Activated effector memory CD4-positive, alpha-beta T cell treated with Interleukin-2 at 50 U/mL for 16 hours (primary cell): ENCODE data around the gene EEF1A1.
"Not testable (repeated sequence)": the region's sequence is repeated elsewhere in the genome, so short reads cannot be mapped to it uniquely, and the experiment has no call there.

Experiments
- DNase-seq: peaks from one replicate; pipeline ENCODE4 v3.0.0-alpha.2; 2020

EEF1A1 gene

DNA sequence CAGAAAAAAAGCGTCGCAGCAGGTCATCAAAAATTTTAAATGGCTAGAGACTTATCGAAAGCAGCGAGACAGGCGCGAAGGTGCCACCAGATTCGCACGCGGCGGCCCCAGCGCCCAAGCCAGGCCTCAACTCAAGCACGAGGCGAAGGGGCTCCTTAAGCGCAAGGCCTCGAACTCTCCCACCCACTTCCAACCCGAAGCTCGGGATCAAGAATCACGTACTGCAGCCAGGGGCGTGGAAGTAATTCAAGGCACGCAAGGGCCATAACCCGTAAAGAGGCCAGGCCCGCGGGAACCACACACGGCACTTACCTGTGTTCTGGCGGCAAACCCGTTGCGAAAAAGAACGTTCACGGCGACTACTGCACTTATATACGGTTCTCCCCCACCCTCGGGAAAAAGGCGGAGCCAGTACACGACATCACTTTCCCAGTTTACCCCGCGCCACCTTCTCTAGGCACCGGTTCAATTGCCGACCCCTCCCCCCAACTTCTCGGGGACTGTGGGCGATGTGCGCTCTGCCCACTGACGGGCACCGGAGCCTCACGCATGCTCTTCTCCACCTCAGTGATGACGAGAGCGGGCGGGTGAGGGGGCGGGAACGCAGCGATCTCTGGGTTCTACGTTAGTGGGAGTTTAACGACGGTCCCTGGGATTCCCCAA is at the start of gene EEF1A1:
Gene EEF1A1 (minus strand): TSS at position 345 of the 663 bp plus-strand sequence. CDS start 1,006 bp downstream, outside the sequence.
- peak; percentile 99 for DNase-seq

DNA sequence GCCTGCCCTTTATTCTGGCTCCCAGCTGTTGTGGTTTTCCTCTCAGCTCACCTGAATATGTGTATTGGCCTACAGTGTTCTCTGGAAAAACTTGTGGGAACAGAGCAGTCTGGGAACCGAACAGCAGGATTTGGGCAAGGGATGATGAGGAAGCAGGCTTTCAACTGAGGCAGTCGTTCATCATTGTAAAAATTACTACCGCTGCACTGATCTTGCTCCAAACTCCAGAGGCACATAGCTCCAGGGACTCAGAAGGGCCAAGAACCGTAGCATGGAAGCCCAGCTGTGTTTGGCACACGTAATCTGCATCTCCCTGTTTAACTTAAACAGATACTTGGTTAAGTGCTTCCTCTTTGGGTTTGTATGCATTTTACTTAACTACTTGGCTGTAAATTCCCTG is 48.3 kb upstream of the EEF1A1 start:
- DNase-seq, result no peak

DNA sequence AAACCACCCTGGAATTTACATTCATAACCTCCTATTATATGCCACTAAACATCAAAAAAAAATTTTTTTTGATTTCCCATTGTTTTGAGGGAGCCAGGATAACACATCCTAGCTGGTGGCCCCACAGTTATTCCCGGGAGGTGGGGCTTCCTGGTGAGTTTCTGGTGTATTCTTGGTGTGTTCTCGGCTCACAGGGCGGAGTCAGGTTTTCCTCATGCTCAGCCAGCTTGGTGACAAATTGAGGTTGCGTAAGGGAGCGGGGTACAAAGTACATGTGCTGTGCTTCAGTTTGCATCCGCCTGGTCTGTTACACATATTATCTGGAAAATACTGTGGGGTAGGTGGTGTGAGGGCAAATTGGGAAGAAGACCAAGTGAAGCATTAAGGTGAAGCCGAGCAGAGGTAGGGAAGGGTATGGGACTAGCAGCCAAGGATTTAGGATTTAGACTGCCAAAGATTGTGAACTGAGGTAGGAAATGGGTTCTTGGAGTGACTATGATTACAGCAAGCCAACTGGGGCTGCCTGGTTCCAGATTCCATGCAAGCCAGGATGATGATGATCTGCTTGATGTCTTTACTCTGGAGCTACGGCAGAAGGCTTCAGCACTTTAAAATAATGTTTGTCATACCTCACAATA is 46.2 kb upstream of the EEF1A1 start:
- no peak for DNase-seq

DNA sequence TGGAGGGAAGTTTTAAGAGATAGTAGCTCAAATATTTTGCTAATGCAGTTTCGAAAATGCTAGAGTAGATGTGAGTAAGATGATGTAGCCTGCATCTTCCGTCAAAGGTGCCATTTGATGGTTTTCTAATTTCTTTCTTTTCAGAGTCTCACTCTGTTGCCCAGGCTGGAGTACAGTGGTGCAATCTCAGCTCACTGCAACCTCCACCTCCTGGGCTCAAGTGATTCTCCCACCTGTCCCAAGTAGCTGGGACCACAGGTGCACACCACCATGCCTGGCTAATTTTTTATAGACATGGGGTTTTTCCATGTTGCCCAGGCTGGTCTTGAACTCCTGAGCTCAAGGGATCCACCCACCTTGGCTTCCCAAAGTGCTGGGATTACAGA is 45.6 kb upstream of the EEF1A1 start:
- not testable (repeated sequence) for DNase-seq

DNA sequence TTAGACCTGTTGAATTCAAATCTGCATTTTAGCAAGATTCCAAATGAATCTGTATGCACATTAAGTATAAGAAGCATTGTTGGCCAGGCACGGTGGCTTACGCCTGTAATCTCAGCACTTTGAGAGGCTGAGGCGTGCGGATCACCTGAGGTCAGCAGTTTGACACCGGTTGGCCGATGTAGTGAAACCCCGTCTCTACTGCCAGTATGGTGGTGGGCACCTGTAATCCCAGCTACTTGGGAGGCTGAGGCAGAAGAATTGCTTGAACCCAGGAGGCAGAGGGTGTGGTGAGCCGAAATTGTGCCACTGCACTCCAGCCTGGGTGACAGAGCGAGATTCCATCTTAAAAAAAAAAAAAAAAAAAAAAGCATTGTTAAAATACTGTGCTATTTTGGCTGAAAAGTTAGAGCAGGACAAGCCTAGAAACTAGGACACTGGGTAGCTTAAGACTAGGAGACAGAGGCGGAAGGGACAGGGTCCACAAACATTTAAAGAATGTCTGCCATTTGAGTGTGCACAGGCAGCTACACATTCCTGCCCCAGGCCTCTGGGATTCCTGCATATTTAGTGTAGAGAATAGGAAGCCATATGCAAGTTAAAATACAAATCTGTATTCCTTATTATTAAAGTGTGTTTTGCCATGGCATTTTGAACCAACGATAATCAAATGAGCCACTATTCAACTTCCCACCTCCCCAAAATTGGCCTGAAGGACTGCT is 45.1 kb upstream of the EEF1A1 start:
- no peak for DNase-seq

DNA sequence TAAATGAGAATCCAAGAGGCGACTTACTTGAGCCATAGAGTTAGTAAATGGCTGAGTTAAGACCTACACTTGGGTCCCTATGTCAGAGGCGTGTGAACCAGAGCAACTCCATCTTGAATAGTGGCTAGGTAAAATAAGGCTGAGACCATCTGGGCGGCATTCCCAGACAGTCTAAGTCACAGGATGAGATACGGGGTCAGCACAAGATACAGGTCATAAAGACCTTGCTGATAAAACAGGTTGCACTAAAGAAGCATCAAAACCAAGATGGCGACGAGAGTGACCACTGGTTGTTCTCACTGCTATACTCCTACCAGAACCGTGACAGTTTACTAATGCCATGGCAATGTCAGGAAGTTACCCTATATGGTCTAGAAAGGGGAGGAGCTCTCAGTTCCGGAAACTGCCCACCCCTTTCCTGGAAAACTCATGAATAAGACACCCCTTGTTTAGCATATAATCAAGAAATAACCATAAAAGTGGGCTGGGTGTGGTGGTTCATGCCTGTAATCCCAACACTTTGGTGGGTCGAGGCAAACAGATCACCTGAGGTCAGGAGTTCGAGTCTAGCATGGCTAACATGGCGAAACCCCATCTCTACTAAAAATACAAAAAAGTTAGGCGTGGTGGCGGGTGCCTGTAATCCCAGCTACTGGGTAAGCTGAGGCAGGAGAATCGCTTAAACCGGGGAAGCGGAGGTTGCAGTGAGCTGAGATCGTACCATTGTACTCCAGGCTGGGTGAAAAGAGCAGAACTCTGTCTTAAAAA is 43.9 kb upstream of the EEF1A1 start:
- DNase-seq, result no peak

DNA sequence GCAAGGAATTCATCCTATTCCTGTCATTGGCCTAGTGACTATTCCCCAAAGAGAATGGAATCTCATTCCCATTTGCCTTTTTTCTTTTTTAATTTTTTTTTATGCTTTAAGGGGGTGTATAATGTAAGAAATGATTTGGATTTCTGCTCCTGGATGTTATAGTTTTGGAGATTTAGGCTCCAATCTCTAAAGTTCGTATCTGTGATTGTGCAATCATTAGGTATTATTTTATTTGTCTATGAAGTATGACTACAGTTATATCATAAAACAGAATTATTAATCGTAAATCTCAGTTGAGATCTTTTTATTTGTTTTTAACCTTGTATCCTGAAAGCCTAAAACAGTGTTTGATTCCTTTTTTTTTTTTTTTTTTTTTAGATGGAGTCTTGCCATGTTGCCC is 41.7 kb upstream of the EEF1A1 start:
- no peak for DNase-seq

DNA sequence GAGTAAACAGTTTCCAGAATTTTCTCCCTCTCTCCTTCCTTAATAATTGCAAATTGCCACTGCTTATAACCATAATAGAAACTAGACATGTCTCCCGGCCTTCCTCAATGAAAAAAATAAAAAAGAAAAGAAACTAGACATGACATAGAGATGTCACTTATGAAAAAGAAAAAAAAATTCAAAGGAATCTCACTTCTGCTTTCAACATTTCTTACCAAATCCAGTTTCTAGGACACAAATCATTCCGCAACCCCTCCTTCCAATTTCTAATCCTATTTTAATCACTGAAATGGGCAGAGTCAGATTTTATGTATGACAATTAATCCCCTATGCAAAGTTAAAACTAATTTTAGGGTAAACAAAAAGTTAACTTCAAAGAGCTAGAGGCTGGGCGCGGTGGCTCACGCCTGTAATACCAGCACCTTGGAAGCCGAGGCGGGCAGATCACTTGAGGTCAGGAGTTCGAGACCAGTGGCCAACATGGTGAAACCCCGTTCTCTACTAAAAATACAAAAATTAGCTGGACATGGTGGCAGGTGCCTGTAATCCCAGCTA is 40.1 kb upstream of the EEF1A1 start:
- no peak for DNase-seq

DNA sequence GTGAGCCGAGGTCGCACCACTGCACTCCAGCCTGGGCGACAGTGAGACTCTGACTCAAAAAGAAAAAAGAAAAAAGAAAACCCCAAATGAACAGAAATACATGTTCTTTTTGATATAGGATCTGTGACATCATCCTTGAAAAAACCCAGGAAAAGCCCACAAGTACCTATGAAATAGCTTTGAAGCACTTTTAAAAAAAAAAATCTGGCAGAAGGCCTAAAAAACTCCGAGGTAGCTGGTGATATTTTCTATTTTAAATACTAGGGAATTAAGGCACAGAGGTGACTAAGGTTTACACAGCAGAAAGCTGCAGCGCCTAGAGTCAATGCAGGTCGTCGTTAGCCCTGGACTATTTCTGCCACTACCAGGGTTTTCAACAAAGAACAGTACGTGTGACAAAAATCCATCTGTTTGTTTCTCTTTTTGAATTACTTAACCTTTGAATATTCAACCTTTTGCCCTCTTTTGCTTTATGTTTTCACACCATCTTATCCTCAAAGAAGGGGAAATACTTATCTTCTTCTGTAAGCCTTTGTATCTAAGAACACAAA is 39.4 kb upstream of the EEF1A1 start:
- DNase-seq, result no peak

DNA sequence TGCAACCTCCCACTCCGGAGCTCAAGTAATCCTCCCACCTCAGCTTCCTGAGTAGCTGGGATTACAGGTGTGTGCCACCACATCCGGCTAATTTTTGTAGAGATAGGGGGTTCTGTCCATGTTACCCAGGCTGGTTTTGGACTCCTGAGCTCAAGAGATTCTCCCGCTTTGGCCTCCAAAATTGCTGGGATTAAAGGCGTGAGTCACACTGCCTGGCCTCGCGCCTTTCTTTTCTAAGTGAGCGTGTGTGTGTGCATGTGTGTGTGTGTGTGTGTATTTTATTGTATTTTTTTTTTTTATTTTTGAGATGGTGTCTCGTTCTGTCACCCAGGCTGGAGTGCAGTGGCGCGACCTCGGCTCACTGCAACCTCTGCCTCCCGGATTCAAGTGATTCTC is 38.6 kb upstream of the EEF1A1 start:
- not testable (repeated sequence) for DNase-seq

DNA sequence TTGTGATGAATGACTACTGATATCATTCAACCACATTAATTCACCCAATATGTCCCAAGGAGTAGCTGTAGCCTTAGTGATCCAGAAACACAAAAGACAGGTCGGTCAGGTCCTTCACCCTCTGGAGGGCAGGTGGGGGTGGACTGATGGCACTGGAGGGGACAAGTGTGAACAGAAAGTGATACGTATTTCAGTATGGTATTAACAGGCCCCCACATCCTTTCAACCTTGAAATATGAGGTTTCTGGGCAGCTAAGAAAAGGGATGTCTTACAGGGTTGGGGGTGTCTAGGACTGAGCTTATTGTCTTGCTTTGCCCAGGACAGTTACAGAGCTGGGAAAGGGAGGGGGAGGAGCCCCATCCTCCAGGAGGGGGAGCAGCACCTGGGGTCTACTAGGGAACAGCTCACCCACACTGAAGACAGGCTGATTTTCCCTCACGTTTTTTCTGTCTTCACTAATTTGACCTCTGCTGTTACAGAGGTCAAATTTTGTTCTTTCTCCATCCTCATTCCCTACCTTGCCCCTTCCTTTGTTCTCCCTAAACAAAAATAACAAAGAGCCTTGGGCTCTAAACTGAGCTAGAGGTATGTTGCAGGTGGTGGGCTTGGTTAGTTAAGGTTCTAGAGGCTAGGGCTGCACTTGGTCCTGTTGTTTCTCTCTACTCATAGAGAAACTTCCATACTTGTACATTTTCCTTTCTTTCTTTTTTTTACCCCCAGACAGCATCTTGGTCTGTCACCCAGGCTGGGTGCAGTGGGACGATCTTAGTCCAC is 38.0 kb upstream of the EEF1A1 start:
- DNase-seq, result no peak

DNA sequence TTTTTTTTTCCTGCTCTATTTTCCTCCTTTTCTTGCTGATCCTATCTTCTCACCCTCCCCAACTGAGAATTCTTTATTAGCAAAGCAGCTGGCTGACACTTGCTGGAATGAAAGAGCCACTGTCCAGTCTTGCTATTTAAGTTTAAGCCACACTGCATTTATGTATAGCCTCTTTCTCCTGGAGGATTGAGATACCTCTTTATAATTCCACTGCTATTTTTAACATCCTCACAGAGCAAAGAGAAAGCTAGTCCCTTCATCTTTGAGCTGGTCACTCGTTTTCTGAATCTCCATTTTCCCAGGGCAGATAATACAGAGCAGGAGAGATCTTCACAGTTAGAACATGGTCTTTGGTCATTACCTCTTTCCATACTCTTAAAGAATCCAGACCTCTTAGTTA is 36.0 kb upstream of the EEF1A1 start:
- no peak for DNase-seq

DNA sequence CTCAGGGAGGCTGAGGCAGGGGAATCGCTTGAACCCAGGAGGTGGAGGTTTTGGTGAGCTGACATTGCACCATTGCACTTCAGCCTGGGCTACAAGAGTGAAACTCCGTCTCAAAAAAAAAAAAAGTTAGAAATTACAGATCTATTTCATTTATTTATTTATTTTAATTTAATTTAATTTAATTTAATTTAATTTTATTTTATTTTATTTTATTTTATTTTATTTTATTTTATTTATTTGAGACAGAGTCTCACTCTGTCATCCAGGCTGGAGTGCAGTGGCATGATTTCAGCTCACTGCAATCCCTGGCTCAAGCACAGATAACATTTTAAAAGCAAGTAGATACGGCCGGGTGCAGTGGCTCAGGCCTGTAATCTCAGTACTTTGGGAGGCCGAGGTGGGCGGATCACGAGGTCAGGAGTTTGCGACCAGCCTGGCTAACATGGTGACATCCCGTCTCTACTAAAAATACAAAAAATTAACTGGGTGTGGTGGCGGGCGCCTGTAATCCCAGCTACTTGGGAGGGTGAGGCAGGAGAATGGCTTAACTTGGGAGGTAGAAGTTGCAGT is 34.6 kb upstream of the EEF1A1 start:
- not testable (repeated sequence) for DNase-seq

DNA sequence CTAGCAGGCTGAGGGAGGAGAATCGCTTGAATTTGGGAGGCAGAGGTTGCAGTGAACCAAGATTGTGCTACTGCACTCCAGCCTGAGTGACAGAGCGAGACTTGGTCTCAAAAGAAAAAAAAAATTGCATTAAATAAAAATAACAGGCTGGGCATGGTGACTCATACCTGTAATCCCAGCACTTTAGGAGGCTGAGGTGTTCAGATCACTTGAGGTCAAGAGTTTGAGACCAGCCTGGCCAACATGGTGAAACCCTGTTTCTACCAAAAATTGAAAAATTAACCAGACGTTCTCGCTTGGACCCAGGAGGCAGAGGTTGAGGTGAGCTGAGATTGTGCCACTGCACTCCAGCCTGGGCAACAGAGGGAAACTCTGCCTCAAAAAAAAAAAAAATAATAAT is 30.3 kb upstream of the EEF1A1 start:
- DNase-seq, result not testable (repeated sequence)

DNA sequence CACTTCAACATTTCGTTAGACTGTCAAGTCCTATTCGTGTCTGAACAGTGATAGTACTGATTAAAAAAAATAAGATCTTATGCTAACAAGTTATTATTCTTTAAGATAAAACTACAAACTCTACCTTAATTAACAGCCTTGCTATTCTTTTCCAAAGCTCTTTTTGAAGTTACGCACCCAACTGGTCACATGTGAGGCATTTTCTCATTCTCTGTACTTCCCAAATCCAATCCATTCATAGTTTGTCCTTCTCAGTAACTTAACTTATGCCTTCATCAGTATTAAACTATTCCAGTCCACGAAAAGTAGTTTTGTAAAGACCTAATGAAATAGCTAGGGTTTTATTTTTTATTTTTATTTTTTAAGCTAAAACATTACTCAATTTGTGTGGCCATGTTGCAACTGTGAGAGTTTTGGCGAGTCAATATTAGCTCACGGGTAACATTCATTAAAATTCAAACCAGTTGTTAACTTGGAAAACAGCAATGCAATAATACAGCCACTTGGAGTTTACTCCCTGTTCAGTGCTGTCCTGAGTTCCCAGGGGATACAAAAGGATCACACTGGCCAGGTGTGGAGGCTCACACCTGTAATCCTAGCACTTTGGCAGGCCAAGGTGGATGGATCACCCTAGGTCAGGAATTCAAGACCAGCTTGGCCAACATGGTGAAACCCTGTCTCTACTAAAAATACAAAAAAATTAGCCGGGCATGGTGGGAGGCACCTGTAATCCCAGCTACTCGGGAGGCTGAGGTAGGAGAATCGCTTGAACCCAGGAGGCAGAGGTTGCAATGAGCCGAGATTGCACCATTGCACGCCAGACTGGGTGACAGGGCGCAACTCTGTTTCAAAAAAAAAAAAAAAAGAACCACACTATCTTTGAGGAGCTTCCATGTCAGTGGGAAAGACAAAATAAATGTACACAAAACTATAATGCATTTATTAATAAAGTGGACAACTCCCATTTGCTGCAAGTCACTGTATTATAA is 27.9 kb upstream of the EEF1A1 start:
- DNase-seq, result no peak

DNA sequence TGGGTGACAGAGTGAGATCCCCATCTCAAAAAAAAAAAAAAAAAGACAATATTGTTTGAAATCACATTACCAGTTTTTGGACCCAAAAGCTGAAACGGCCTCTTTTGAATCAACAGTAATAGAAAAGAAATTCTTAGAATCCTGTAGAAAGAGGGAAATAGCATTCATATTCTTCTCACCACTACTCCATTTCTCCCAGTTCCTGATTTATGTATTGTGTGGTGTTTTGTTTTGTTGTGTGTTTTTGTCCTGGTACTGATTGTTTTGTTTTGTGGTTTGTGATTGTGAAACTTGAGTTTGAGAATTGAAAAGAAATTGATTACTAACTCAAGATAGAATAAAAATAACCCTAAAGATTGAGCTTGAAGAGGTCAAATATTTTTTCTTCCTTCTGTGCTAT is 26.2 kb upstream of the EEF1A1 start:
- no peak for DNase-seq

DNA sequence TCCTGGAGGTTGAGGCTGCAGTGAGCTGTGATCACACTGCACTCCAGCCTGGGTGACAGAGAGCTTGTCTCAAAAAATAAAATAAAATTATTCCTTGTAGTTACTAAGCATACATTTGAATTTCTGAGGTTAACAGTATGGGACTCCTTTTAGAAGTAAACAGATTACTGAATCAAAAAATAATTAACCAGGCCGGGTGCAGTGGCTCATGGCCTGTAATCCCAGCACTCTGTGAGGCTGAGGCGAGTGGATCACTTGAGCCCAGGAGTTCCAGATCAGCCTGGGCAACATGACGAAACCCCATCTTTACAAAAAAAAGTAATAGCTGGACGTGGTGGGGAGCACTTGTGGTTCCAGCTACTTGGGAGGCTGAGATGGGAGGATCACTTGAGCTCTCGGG is 22.1 kb upstream of the EEF1A1 start:
- DNase-seq, result no peak

DNA sequence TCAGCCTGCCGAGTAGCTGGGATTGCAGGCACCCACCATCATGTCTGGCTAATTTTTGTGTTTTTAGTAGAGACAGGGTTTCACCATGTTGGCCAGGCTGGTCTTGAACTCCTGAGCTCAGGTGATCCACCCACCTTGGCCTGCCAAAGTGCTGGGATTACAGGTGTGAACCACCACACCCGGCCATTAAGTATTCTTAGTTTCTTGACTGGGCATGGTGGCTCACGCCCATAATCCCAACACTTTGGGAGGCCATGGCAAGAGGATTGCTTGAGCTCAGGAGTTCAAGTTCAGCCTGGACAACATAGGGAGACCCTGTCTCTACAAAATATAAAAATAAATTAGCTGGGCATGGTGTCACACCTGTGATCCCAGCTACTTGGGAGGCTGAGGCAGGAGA is 21.6 kb upstream of the EEF1A1 start:
- DNase-seq, result not testable (repeated sequence)

DNA sequence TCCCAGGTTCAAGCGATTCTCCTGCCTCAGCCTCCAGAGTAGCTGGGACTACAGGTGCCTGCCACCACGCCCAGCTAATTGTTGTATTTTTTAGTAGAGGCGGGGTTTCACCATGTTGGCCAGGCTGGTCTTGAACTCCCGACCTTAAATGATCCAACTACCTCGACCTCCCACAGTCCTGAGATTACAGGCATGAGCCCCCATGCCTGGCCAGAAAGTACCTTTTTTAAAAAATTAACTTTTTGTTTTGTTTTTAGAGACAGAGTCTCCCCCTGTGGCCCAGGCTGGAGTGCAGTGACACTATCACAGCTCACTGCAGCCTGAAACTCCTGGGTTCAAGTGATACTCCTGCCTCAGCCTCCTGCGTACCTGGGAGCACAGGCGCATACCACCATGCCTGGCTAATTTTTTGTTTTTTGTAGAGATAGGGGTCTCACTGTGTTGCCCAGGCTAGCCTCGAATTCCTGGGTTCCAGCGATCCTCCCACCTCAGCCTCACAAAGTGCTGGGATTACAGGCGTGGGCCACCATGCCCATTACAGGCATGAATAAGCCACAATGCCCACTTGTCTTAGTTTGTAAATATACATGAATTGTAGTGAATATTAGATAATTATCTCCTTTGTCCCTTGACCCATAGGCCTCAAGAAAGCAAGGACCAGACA is 17.4 kb upstream of the EEF1A1 start:
- no peak for DNase-seq

DNA sequence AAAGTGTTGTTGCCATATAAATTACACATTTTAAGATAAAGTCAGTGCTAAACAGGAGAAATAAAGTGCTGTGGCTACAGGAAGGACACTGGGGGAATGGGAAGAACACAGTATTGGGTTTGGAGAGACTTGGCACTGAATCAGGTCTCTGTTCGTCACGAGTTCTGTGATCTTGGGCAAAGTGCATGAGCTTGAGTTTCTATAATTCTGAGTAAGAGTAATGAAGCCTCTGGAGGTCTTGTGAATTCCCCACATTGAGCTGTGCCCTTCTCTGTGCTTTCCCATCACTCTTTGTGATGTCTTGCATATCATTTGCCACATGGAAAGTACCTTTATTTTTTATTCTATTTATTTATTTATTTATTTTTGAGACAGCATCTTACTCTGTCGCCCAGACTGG is 16.8 kb upstream of the EEF1A1 start:
- no peak for DNase-seq
